Measurements from ENCODE around the gene GRID2IP.

The GRID2IP gene

DNA sequence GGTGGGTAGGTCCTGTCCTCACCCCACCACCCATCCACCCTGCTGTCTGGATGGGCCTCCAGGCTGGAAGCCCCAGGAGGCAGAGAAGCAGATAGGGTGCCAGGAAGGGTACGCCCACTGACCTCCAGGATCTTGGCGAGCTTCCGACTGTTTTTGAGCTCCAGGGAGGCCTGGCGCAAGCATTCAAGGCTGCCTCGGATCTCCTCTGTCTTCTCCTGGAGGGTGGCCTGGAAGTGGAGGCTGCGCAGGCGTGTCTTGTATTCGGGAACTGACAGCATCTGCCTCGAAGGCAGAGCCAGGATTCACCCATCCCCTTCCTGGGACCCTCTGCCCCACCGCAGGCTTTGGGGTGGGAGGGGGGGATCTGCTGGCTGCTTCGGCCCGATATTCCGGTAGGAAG is 48.4 kb downstream of the GRID2IP start:
- FAIRE-seq (no peak), DNase-seq (ENCODE audit: insufficient read length, low spot score) (no peak)
- TF ChIP-seq, protein P1, sequence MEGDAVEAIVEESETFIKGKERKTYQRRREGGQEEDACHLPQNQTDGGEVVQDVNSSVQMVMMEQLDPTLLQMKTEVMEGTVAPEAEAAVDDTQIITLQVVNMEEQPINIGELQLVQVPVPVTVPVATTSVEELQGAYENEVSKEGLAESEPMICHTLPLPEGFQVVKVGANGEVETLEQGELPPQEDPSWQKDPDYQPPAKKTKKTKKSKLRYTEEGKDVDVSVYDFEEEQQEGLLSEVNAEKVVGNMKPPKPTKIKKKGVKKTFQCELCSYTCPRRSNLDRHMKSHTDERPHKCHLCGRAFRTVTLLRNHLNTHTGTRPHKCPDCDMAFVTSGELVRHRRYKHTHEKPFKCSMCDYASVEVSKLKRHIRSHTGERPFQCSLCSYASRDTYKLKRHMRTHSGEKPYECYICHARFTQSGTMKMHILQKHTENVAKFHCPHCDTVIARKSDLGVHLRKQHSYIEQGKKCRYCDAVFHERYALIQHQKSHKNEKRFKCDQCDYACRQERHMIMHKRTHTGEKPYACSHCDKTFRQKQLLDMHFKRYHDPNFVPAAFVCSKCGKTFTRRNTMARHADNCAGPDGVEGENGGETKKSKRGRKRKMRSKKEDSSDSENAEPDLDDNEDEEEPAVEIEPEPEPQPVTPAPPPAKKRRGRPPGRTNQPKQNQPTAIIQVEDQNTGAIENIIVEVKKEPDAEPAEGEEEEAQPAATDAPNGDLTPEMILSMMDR (IDR thresholded peaks at IDR 0.05; ENCODE audit: insufficient read depth, missing control alignments): no peak

GRCh38 chr7:6501586-6502564 is 49.4 kb downstream of the GRID2IP start:
- no peak for DNase-seq (ENCODE audit: insufficient read length, low spot score)
- FAIRE-seq: no peak
- TF ChIP-seq, protein P1 (IDR thresholded peaks at IDR 0.05; ENCODE audit: insufficient read depth, missing control alignments): no peak

DNA sequence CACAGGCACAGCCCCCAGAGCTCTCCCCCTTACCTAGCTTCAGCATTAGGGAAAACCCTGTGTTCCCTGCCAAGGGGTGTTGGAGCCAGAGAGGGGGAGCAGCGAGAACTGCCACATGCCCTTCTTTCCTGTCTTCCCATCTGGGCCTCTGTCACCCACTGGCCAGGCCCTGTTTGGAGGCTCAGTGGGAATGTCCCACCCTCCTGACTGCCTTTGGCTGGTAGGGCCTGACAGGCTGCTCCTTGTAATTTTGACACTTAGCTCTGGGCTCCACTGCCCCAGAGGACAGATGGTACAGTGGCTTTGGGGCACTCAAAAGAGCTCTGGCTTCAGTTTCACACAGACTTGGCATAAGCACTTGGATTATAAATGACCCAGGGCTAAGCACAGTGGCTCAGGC is 50.6 kb downstream of the GRID2IP start:
- no peak for FAIRE-seq
- DNase-seq (ENCODE audit: insufficient read length, low spot score): no peak
- TF ChIP-seq, protein P1 (IDR thresholded peaks at IDR 0.05; ENCODE audit: insufficient read depth, missing control alignments): no peak

DNA sequence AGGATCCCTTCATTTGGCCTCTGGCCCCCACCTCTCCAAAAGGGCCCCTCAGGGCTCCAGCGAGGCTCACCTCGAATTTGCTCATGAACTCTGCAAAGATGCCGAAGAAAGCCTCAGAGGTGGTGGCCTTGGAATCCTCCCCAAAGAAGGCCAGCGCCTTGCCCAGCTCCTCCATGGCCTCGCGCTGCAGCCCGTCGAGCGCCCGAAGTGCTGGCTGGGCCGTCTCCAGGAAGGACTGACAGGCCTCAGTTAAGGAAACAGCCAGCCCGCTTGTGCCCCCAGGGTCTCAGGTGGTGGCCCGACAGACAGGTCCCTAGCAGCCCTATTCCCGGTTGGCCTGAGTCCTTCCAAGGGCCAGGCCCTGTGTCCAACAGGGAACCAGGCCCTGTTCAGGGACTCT is 53.3 kb downstream of the GRID2IP start:
- TF ChIP-seq, protein P1 (IDR thresholded peaks at IDR 0.05; ENCODE audit: insufficient read depth, missing control alignments): no peak
- no peak for DNase-seq (ENCODE audit: insufficient read length, low spot score)
- FAIRE-seq: no peak

- FAIRE-seq: no peak
- TF ChIP-seq, protein P1 (IDR thresholded peaks at IDR 0.05; ENCODE audit: insufficient read depth, missing control alignments): no peak
Observed at GRCh38 chr7:6497637-6497905, 53.7 kb downstream of the GRID2IP start.

DNA sequence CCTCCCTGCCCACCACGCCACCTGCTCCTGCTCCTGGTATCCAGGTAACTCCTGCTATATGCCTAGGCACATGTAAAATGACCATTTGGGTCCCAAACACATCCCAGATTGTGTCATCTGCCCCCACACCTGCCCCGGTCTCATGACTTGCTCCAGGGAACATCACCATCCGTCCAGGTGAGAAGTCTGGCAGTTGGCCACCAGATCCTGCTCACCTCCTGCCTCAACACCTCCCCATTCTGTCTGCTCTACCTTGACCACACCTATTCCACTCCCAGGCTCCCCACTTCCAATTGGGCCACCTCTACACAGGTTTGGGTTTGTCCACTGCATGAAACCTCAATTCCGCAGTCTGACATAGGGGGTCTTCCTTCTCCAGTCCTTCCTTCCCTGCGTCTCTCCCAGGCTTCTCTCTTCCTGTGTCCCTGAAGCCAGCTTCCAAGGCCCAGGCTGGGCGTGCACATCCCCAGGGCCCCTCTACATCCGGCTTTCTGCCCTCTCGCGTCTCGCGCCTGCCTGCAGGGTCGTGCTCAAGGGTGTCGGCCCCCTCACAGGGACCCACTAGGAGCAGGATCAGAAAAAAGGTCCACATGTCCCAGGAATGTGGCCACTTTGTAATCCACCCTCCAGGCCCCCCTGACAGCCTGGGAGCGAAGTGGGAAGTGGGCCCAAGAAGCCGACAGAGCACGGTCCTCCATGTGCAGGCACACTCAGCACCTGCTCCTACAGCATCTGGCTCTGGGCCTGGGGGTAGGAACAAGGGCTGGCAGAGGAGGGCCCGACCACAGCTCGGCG is 54.2 kb downstream of the GRID2IP start:
- no peak for DNase-seq (ENCODE audit: insufficient read length, low spot score)
- FAIRE-seq: no peak
- TF ChIP-seq, protein P1 (IDR thresholded peaks at IDR 0.05; ENCODE audit: insufficient read depth, missing control alignments): no peak

More at GRCh38 chr7:6497637-6497905, 53.7 kb downstream of the GRID2IP start:
- no peak for DNase-seq (ENCODE audit: insufficient read length, low spot score)
